GM21825 (cell line): ENCODE data around the gene ANKRD65.
"Not testable (repeated sequence)": the region's sequence is repeated elsewhere in the genome, so short reads cannot be mapped to it uniquely, and the experiment has no call there.

Source experiments
- ATAC-seq: cut with Tn5 transposase; IDR thresholded peaks from one replicate; pipeline ENCODE4 v1.9.1; 2021; ENCODE audit warnings: mild to moderate bottlenecking, moderate library complexity; ENCODE audit not compliant: unreplicated experiment

The ANKRD65 gene

GRCh38 chr1:1421147-1421906 is at the start of gene ANKRD65:
Gene ANKRD65, minus strand, starts transcription at chr1:1421276. Its CDS starts 271 bp downstream, at chr1:1421005.
- ATAC-seq = no peak

GRCh38 chr1:1468196-1468985 is 47.3 kb upstream of the ANKRD65 start:
- not testable (repeated sequence) for ATAC-seq

GRCh38 chr1:1463312-1463711 is 42.2 kb upstream of the ANKRD65 start:
- no peak for ATAC-seq

- no peak for ATAC-seq
Measured at GRCh38 chr1:1462318-1462966, 41.4 kb upstream of the ANKRD65 start.

DNA sequence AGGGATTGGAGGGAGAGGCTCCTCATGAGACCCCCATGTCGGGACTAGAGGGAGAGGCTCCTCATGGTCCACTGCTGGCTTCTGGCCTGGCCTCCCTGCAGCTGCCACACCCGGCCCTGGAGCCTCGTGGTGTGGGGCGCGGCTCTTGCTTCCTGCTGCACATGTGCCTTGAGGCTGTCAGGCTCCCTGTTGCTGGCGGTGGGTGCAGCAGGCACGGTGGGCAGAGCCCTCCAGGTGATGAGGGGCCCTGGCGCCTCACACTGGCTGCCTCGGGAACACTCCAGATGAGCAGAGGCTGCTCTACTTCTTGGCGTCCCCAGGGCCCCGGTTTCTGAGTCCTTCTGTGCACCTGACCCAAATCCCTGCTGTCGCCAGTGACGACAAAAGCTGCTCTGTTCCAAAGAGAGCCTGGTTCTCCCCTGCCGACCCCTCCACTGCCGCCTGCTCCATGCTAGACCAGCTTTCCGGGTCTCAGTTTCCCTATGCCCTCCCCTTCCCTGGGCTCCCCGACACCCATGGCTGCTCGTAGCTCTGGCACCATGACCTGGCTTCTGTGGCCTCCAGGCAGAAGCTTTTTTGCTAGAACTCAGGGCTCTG is 40.7 kb upstream of the ANKRD65 start:
- ATAC-seq = no peak

DNA sequence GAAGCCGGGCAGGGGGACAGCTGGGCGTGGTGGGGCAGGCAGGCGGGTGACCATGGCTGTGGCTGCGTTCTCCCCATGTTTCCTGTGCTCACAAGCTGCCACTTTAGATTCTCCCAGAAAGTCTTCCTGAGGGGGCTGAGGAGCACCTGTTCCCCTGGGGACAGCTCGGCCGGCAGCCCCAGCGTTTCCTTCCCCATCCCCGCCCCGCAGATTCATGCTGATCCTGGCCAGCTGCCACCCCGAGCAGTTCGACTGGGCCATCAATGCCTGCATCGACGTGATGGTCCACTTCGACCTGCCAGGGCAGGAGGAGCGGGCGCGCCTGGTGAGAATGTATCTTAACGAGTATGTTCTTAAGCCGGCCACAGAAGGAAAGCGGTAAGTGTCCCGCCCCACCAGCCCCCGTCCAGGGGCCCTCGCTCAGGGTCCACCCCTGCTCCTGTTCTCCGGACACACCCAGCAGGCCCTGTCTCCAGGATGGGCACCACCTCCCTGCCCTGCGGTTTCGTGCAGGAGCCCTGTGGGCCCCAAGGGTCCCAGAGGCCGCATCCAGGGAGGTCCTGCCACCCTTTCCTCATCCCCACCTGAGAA is 39.6 kb upstream of the ANKRD65 start:
- ATAC-seq = no peak

- ATAC-seq = not testable (repeated sequence)
Measured at GRCh38 chr1:1459711-1460110, 38.6 kb upstream of the ANKRD65 start.

GRCh38 chr1:1459156-1459555 is 38.1 kb upstream of the ANKRD65 start:
- ATAC-seq = not testable (repeated sequence)

DNA sequence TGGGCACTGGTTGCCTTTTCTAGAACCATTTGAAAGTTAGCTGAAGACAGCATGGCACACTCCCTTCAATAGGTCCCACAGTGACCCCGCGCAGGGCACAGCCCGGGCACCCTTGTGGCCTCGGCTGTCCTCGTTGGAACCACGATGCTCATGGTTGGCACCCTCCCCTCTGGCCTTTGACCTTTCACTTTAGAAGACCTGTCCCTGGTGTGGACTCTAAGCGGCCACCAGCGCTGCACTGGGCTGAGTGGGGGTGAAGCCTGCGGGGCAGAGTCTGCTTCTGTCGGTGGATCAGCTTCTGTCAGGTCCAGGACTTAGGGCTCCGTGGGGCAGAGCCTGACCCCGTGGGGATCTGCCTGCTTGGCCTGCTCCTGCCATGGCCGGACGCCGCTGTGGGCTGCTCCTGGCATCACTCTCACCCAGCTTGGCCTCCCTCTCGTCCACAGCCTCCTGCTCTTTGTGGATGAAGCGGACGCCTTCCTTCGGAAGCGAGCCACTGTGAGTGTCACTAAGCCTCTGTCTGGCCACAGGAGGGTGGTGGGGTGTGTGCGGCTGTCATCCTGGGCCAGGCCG is 35.7 kb upstream of the ANKRD65 start:
- not testable (repeated sequence) for ATAC-seq

DNA sequence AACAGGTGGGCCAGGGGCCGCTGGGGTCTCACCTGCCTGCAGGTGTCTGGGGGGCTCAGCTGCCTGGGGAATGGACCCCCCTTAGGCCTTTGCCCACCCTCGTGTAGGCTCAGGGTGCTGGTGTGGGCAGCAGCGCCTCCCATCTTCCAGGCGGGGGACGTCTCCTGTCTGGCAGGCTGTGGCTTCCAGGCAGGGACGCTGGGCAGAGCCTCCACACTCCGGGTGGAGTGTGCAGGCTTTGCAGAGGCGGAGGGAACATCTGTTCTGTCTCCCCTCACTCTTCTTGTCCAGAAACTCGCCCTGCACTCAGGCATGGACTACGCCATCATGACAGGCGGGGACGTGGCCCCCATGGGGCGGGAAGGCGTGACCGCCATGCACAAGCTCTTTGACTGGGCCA is 34.9 kb upstream of the ANKRD65 start:
- ATAC-seq = not testable (repeated sequence)

- no peak for ATAC-seq
Measured at GRCh38 chr1:1455366-1455884, 34.3 kb upstream of the ANKRD65 start.

GRCh38 chr1:1454286-1455056 is 33.4 kb upstream of the ANKRD65 start:
- ATAC-seq = not testable (repeated sequence)

GRCh38 chr1:1452882-1453281 is 31.8 kb upstream of the ANKRD65 start:
- no peak for ATAC-seq

GRCh38 chr1:1452365-1452739 is 31.3 kb upstream of the ANKRD65 start:
- ATAC-seq = not testable (repeated sequence)

- ATAC-seq = no peak
Measured at GRCh38 chr1:1451696-1452364, 30.8 kb upstream of the ANKRD65 start.

DNA sequence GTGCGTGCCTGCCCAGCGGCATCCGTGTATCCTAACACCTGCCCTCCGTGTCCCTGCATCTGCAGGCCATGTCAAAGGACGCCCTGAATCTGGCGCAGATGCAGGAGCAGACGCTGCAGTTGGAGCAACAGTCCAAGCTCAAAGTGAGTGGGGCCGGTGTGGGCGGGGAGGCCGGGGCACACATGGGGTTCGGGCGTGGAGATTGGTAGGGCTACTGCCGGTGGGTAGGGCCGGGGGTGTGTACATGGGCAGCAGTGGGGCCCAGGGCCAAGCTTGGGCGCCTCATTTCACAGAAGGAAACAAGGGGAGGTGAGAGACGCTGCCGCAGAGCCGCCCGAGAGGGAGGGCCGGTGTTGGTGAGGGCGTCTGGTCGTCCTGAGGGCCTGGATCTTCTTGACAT is 29.5 kb upstream of the ANKRD65 start:
- not testable (repeated sequence) for ATAC-seq

GRCh38 chr1:1449099-1449739 is 28.1 kb upstream of the ANKRD65 start, which contains the start of gene ATAD3C:
Gene ATAD3C, plus strand, starts transcription at chr1:1449689. Its CDS starts 995 bp downstream, at chr1:1450684.
- no peak for ATAC-seq

DNA sequence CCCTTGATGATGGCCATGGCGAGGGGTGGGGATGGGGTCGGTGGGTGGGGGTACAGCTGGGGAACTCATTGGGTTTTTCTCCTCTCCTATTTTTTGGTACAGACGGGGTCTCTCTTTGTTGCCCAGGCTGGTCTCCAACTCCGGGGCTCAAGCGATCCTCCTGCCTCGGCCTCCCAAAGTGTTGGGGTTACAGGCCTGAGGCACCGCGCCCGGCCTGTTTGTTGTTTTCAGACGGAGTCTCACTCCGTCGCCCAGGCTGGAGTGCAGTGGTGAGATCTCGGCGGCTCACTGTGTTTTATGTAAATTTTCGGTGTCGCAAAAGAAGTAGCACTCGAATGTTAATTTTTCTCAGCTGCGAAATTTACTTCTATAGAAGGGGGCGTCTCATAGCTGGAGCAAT is 25.6 kb upstream of the ANKRD65 start:
- ATAC-seq = not testable (repeated sequence)
